ENCODE results near the gene NIBAN1.

The NIBAN1 gene

DNA sequence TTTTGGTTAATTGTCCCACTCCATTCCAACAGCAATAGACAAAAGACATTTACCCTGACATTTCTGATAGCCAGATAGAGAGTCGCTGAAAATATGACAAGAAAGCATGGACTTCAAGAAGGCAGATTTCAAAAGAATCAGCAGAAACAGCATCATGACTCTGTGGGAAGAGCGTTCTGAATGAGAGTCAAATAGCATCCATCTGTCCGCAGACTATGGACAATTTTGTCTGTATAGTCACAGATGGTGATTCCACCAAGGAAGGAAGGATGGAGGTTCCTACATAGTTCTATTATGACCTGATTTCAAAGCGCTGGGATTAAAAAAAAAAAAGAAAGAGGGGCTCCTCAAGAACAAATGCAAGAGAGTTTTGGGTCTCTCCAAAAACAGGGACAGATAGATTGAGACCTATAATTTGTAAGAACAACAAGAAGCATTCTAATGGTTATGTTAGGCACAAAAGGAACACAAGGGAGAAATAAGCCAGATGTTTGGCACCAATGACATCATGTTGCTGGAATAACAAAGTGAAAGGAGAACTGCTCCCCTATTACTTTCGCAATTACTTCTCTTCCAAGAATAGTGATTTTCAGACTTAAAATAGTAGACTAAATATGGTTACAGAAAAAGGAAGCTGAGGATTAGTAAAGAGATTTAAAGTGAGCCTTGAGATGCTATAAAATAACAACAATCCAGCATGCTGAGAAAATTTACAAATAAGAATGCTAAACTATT lies 28.5 kb downstream of the NIBAN1 start:
- DNase-seq, result peak; percentile 73

DNA sequence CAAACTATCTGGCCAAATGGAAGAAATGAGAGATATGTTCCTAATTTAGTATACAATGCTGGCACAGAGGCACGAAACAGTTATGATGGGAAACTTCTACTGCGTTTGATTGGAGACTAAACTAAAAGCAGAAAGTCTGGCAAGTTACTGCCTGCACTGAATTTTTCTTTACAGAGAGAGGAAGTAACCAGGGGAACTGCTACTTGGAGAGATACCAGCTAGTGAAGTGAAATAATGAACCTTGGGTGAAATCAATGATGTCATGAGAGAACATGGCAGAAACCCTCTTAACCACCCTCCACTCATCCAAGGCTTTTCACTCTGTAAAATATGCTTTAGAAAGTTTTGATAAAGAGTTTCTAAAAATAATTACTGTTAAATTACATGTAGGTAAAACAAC lies 29.3 kb downstream of the NIBAN1 start:
- no peak for DNase-seq

DNA sequence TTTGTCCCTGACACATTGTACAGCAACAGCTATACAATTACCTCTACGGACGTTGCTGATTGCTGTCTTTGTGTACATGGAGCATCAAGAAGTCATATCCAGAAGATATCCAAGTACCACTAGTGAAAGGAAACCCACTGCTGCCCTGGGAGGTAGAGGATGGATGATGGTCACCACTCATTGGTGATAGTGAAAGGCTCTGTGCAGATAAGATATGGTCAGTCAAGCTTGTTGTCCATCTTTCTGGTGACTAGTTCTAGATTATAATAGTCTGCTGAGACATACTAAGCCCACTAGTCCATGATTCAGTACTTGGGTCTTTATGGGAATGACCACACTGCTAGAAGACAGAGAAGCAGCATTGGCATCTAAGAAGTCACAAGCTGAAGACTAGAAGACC lies 30.3 kb downstream of the NIBAN1 start:
- no peak for DNase-seq

DNA sequence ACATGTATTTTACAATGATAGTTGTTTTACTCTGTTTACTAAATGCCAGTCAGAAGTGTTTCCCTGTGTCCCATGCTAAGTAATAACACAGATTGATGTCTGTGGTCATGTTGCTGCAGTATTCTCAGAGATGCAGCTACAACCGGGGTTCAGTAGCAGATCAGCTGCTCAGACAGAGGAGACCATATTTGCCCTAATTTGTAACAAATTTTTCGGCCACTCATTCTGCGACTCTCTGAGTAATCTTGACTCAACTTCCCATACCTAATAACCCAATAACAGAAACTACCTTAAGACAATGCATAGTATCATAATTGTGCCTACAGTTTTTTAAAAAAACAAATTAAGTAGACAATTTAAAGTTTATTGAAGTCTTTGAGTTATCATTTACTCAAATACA lies 32.6 kb downstream of the NIBAN1 start:
- DNase-seq, result no peak

DNA sequence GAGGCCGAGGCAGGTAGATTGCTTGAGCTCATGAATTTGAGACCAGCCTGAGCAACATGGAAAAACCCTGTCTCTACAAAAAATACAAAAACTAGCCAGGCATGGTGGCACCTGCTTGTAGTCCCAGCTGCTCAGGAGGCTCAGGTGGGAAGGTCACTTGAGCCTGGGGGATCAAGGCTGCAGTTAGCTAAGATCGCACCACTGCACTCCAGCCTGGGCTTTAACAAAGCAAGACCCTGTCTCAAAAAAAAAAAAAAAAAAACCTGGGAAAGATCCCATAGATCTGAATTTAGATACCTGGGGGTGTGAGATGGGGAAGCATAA lies 32.9 kb downstream of the NIBAN1 start:
- DNase-seq, result no peak

DNA sequence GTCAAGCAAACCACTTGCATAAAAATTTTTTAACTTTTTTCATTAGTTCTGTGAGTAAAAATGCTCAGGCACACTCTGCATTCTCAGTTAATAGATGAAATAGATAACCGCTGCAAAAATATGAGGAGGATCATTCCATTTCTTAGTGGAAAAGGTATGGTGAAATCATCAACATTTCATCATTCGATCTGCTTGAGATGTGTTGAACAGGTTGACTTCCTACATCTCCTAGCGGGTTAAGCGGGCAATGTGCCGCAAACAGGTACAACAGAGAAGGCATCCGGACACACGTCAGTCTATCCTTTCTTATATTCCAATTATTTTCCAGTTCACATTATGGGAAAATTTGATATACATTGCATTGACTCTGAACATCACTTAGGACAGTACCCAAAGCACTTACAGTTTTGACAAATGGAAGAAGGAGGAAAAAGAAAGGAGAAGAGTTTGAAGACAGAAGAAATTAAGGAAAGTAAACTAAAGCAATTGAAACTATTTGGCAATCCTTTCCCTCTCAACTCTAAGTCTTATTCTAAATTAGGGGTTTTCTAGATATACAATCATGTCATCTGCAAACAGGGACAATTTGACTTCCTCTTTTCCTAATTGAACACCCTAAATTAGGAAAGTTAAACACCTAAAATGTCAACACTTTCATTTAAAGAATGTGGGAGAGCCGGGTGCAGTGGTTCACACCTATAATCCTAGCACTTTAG lies 33.5 kb downstream of the NIBAN1 start:
- DNase-seq, result no peak

DNA sequence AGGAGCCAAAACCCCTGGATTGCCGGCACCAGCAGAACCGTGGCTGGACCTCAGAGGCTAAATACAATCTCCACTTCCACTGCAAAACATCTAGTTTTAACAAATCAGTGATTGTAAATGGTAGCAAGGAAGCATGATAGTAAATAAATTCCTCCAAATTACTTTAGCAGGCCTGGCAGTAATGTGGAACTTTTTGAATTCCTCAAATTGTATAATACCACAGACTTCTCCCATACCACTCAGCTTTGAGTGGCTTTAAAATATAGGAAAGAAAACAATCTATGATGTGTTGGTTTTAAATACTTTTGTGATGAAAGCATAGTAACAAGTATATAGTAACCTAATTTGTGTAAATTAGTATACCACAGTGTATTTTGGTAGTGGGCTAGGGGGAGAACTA lies 34.1 kb downstream of the NIBAN1 start:
- DNase-seq, result no peak

DNA sequence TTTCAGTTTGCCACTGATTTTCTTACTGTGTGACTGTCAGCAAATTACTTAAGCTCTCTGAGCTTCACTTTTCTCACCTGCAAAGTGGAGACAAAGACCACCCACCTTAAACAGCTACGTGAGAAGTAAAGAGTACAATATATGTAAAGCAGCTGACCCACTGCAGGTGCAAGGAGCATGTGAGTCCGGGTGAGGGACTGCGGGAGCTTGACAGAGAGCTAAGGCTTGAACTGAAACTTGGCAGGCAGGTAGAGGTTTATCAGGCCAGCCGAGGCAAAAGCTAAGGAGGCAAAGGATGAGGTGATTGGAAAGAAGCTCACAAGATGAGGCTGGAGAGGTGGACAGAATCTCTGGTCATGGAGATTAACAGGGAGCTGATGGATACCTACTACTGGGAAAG lies 36.6 kb downstream of the NIBAN1 start:
- no peak for DNase-seq

DNA sequence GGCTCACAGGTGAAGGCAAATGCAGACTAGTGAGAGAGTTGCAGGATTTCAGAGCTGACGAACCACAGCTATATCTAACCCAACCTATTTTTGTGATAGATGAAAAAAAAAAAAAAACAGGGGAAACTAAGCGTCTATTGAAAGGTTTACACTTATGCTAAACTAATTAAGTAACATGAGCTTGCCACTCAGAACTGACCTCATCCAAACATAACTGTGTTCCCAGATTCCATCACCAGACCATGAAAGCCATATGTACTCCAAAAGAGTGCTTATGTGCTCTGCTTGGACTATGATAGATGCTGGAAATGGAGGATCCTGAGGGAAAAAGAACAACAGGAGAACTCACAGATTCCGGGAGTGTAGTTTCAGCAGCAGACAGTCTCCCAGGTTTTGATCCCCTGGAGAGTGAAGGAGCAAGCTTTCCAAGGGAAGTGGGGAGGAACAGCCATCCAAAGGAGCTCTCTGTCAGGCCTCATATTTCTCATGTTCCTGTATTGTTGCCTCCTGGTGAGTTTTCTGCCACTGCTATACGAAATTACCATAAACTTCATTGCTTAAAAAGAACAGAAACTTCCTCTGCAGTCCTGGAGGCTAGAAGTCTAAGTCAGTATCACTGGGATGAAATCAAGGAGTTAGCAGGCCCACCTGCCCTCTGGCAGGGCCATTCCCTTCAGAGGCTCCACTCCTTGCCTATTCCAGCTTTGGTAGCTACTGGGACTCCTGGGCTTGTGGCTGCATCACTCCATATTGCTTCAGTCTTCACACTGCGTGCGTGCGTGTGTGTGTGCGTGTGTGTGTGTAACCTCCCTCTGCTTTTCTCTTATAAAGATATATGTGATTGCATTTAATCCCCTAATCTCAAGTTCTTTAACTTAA lies 38.1 kb downstream of the NIBAN1 start:
- DNase-seq, result no peak

DNA sequence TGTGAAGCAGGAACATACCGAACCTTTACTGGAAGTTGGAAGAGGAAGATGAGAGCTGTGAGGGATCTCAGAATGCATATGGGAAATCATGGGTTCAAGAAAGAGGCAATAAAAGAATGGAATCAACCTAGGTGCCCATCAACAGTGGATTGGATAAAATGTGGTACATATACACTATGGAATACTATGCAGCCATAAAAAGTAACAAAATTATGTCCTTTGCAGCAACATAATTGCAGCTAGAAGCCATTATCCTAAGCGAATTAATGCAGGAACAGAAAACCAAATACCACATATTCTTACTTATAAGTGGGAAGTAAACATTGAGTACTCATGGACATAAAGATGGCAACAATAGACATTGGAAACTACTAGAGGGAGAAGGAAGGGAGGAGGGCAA lies 40.4 kb downstream of the NIBAN1 start:
- no peak for DNase-seq

DNA sequence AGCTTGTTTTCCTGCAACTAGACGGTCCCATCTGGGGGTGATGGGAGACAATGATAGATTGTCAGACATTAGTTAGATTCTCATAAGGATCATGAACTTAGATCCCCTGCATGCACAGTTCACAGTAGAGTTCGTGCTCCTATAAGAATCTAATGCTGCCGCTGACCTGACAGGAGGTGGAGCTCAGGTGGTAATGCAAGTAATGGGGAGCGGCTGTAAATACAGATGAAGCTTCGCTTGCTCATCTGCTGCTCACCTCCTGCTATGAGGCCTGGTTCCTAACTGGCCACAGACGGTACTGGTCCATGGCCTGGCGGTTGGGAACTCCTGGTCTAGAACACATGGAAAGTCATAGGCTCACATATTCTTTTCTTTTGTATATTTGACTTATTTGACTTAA lies 42.0 kb downstream of the NIBAN1 start:
- DNase-seq, result no peak

DNA sequence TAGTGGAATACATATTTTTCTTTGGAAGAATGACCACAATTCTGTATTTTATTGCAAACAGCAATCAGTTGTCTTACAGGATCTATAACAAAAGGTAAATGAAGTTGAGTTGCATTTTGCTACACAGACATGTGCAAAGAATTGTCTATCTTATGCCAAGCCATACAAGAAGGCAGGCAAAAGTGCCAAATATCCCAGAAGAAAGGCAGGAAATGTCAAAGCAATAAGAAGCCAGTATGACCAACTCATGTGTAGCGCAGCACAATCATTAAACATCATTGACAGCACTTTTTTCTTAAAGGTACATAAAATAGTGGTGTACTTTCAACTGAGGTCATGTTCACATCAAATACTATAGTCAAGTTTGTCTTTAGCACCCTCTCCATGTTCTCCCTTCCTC lies 42.7 kb downstream of the NIBAN1 start:
- no peak for DNase-seq

DNA sequence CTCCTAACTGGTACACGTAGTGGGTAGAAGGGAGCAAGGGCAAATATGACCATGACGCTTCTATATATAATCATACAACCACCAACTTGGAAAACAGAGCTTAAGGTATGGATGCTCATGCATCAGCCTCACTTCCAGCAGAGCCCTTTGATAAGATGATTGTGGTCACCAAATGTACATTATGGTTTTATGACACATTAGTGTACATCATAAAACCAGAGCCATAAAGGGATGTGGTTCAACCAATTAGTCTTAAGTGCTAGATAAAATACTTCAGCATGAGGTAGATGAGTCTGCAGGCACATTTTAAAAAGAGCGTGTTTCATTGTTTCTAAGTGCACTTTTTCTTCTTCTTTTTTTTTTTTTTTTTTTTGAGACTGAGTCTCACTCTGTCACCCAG lies 43.7 kb downstream of the NIBAN1 start:
- no peak for DNase-seq

DNA sequence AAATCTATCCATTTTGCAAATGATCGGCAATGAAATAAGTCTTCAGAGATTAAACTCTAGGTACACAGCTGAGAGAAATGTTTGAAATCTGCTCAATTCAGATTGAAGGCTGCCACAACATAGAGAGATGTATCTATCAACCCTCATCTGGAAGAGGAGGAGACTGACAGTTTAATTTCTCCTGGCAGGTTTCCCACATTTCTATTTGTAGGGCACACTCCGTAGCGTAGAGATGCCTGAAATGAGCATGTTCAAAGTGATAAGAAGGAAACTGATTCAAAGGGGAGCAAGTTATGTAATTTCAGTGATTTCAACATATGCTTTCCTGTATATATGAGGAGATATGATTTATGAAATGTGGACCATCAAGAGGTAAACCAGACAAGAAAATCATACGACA lies 44.1 kb downstream of the NIBAN1 start:
- no peak for DNase-seq

DNA sequence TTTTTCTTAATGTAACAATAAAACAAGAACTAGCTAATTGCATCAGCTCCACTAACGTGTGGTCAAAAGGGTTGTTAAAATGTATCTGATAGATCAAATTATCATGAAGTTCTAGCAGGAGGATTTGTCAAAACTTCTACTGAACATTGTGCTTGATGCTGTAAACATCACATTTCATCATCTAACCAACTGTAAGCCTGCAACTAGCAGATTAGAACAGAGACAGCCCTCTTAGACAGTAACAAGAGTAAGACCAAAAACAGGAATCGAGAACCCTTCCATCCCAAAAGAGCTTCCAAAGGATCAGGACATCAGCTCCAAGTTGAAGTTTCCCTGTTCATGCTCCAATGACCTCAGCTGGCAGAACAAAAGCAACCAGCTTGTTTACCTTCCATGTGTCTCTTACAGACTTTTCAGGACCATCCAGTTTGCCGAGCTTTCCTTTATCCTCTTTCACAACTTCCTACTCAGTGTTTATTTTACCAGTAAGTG lies 44.6 kb downstream of the NIBAN1 start:
- no peak for DNase-seq

DNA sequence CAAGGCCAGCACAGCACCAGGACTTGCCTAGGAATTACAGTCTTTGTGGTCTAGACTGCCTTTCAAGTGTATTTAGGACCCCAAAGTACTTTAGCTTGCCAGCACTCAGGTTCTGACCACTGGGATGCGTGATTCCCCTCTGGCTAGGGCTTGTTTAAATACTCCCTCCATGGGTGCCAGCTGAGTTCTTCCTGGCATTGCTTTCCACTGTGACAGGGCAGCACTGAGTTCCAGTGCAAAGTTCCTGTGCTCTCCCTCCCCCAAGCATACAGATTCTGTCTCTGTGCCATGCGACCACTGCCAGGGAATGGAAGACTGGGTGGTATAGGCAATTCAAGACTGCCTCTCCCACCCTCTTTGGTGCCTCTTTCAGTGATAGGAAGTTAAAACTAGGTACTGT lies 45.9 kb downstream of the NIBAN1 start:
- no peak for DNase-seq

Data from HCEC 1CT (cell line).